Esophagus (tissue), 2 donors: ENCODE results near the gene SLC51B. TPM values are rescaled to one million over a fixed set of nuclear protein-coding genes. Genes with fewer than 3 reads are reported as not detected.
"Not testable (repeated sequence)": the region's sequence is repeated elsewhere in the genome, so short reads cannot be mapped to it uniquely, and the experiment has no call there.

ENCODE experiments used
- H3K27ac ChIP-seq, 2 donors: one replicate each; pipeline ENCODE4 v1.5.1; 2013; ENCODE audit warnings: low read depth in 2 of 2, mild to moderate bottlenecking in 2 of 2, inconsistent platforms in 1 of 2, low read length in 1 of 2, moderate library complexity in 1 of 2
- H3K27me3 ChIP-seq, 2 donors: one replicate each; pipeline ENCODE4 v1.6.1; 2013; ENCODE audit warnings: low read length in 2 of 2, control low read depth in 1 of 2, mild to moderate bottlenecking in 1 of 2; ENCODE audit not compliant: insufficient read depth in 2 of 2, control insufficient read depth in 1 of 2
- H3K36me3 ChIP-seq, 2 donors: one replicate each; pipeline ENCODE4 v1.6.1; 2013; ENCODE audit warnings: low read length in 1 of 2; ENCODE audit not compliant: control insufficient read depth in 2 of 2, insufficient read depth in 2 of 2
- H3K4me1 ChIP-seq, 2 donors: one replicate each; pipeline ENCODE4 v1.6.1; 2013; ENCODE audit warnings: low read length in 1 of 2; ENCODE audit not compliant: control insufficient read depth in 2 of 2, insufficient read depth in 2 of 2
- H3K4me3 ChIP-seq, 2 donors: one replicate each; pipeline ENCODE4 v1.5.1; 2013; ENCODE audit warnings: low read length in 2 of 2, mild to moderate bottlenecking in 2 of 2, low read depth in 1 of 2, moderate library complexity in 1 of 2
- H3K9me3 ChIP-seq, 2 donors: one replicate each; pipeline ENCODE4 v1.6.1; 2013; ENCODE audit warnings: mild to moderate bottlenecking in 2 of 2, low read depth in 1 of 2, low read length in 1 of 2, moderate library complexity in 1 of 2; ENCODE audit not compliant: control insufficient read depth in 2 of 2, insufficient read depth in 1 of 2
- WGBS, 2 donors: extraction: QIAGEN DNeasy Blood & Tissue Kit; methylation state at CpG; one replicate each; pipeline ENCODE4 v1.1.7; 2013; 5-methylcytosine and 5-hydroxymethylcytosine counted together
- polyA plus RNA-seq, 2 donors: library from polyadenylated mRNA; stranded (reverse); fragments of 200-250 nt; gene quantifications; one replicate each; pipeline ENCODE4 v1.2.3, GENCODE V29; 2013
- donor health status: healthy with polysubstance abuse.
- donor health status: Bipolar disorder and iron deficiency.

The SLC51B gene
- polyA plus RNA-seq, 2 donors, result 0.08 to 0.12 TPM

DNA sequence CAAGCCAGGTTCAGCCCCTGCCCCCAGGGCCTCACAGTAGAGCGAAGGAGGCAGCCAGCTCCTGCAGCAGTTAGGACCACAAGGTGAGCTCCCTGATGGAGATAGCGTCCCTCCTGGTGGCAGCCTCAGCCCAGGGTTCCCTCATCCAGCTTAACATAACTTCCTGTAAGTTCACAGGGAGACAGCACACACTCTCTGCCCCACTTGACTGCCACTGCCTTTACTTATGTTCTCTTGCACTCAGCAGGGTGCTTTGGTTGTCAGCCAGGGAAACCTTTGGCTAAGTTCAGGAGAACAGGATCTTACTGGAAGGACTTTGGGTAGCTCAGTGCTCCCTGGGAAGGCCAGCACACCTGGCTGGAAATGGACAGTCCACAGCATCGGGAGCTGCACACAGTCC is 42.2 kb downstream of the SLC51B start:
- no peaks in the 10 kb centered on the region for H3K36me3 ChIP-seq
- H3K27me3 ChIP-seq, result no peaks in the 10 kb centered on the region
- H3K9me3 ChIP-seq, result no peaks in the 10 kb centered on the region
- H3K4me3 ChIP-seq, result no peak overlapping the region
- peak overlapping the region; percentile 76 to 93 for H3K27ac ChIP-seq
- H3K4me1 ChIP-seq, result peaks cover 9 to 29% of the 10 kb centered on the region in 2 donors
- 44 to 70% methylated on average over 3 of the region's 3 CpGs for WGBS, 2 donors

DNA sequence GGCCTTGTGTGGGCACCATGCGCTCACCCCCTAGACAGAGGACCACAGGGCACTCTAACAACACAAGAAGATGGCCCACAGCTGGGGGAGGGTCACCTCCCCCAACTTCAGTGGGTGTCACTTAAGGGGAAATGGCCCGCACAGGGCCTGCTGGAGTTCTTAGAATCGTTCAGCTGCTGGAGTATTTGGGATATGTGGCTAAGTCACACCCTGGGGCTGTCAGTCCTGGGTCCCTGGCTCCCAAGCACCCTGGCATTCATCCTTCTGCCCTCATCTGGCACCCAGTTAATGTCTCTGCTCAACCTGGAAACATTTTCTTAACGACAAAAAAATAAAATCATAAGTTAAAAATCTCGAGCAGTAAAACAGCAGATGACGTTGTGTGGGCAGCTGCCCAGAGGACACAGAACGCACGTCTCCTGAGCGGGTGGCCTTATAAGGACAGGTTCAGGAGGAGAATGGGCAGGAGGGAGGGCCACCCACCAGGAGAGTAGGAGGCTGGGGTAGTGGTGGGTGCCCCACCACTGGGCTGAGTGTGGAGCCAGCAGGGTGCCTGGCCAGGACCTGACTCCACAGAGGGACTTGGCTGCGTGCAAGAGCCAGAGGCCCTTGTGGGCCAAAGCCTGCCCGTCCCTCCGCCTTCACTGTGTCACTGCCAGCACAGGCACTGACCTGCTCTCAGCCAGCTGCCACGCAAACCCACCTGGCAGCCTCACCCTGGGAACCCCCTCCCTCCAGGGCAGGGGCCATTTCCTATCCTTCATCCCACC is 42.9 kb downstream of the SLC51B start:
- no peak overlapping the region for H3K4me3 ChIP-seq
- H3K9me3 ChIP-seq, result no peaks in the 10 kb centered on the region
- H3K36me3 ChIP-seq, result no peaks in the 10 kb centered on the region
- peak overlapping the region; percentile 76 to 93 for H3K27ac ChIP-seq
- 47 to 54% methylated on average over 13 of the region's 13 CpGs for WGBS, 2 donors
- H3K27me3 ChIP-seq, result no peaks in the 10 kb centered on the region
- peaks cover 6 to 27% of the 10 kb centered on the region in 2 donors for H3K4me1 ChIP-seq

DNA sequence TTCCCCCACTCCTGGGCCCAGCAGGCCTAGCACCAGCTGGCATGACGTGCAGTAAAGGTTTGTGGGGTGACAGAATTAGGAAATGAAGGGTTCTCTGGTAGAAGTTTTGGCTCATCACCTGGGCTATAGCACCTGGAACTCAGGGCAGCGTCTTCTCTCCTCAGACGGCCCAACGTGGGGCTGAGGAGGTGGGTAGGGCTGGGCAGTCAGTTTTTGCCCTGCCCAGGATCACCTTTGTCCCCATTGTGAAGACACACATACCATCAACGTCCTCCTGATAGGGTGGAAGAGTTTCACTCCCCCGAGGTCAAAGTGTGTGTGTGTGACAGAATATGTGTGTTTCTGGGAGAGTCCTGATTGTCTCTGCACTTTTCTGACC is 43.4 kb downstream of the SLC51B start:
- Histone ChIP-seq H3K27me3 (no peaks in the 10 kb centered on the region), H3K4me3 (no peak overlapping the region), H3K27ac (peak overlapping the region; percentile 62 to 90), H3K9me3 (no peaks in the 10 kb centered on the region), H3K4me1 (peaks cover 4 to 27% of the 10 kb centered on the region in 2 donors), H3K36me3 (no peaks in the 10 kb centered on the region)
- WGBS, 2 donors, result 34 to 42% methylated on average over 6 of the region's 6 CpGs

DNA sequence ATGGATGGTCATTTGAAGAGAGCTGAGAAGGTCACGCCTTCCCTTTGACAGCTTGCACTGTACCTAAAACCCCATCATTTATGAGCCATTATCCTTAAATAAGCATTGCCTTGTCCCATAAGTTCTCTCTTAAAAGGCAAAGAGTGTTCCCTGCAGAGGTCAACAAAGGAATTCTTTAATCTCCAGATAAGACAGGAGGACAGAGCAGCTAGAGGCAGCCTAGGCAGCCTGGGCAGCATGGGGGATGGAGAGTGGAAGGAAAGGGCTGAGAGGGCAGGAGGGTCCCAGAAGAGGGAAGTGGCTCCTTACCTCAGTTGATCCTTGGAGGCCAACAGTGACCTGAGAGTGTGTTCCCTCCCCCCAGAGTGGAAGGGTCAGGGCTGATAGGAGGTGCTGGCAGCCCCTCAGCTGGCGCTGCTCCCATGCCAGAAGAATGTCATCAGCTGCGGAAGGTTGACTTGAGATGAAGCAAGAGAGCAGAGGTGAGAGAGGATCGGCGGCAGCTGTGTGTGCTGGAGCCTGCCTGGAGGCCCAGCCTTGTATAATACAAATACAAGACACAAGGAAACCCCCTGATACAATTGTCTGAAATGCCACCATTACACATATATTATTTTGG is 44.1 kb downstream of the SLC51B start:
- H3K27ac ChIP-seq, result peak overlapping the region; percentile 62 to 90
- H3K4me1 ChIP-seq, result peaks cover 0 to 30% of the 10 kb centered on the region in 2 donors
- 47 to 50% methylated on average over 5 of the region's 5 CpGs for WGBS, 2 donors

DNA sequence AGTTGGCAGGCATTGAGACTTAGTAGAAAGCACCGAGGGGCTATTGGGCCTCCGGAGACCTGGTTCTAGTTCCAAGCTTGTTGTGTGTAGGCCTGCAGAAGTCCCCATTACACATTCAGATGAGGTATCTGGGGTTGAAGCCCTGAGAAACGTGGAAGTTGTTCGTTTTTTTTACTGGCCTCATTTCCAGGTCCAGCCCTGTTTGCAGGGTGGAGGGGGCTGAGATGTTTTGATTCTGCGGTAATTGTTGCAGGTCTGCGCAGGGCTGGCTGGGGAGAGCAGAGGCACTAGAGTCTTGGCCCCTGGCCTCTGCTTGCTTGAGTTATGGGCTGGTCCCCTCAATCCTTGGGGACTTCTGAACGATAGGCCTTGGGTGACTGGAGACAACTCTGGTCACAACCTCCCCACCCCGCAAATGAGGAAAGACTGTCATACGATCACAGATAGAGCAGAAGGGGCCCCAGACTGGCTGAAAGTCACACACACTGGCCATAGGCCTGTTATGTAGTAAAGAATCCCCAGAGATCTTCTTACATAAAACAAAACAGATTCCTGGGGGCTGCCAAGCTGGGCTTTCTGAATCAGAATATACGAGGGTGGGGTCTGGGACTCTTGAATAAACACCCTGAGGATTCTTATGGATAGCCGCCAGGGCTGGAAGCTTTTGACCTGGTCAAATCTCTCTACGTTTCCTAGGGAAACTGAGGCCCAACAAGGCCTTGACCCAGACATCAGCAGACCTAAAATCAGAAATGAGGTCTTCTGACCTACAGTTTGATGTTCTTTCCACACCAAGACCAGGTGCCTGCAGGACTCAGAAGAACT is 47.0 kb downstream of the SLC51B start:
- Histone ChIP-seq H3K4me1 (peaks cover 4 to 32% of the 10 kb centered on the region in 2 donors), H3K4me3 (no peak overlapping the region), H3K27me3 (no peaks in the 10 kb centered on the region), H3K9me3 (no peaks in the 10 kb centered on the region), H3K27ac (peak overlapping the region in 1 of 2 donors; percentile 24), H3K36me3 (no peaks in the 10 kb centered on the region)
- 66 to 73% methylated on average over 12 of the region's 12 CpGs for WGBS, 2 donors

More for the DNA sequence above, 44.1 kb downstream of the SLC51B start:
- Histone ChIP-seq H3K27me3 (no peaks in the 10 kb centered on the region), H3K4me3 (no peak overlapping the region), H3K9me3 (no peaks in the 10 kb centered on the region), H3K36me3 (no peaks in the 10 kb centered on the region)

DNA sequence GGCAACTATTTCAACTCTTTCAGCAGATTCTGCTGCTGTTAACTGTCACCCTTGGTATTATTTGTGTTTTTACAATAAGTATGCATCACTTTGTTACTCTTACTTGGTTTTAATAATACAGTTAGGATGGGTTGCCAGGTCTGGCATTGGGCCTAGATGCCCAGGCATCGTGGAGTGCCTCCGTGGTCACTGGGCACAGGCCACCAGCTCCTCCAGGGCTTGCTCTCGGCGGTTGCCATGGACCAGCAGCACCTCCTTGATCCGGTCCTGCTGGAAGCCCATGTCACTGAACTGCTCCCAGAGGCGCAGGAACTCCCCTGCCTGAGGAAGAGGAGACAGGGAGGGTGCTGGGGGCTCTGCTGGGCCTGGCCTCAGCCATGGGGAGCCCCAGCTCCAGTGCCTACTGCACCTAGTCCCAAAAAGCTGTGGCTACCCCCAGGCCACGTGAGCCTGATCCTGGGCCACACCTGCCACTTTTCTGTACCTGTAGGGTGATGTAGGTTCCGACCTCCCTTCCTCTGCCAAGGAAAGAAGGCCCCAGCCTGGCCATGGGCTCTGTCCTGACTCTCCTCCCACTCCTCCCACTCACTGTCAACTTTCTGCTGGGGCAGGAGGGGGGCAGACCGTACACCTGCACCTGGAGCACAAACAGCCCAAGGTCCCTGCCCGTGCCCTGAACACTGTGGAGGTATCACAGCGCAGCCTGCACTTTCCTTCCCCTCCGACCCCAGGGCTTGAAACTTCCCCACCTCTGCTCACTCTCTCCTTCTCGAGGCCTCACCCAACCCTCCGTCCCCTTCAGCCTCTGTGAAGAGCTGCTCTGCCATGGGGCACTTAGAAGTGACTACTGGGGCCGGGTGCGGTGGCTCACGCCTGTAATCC is 48.0 kb downstream of the SLC51B start:
- peak overlapping the region in 1 of 2 donors; percentile 63 for H3K27ac ChIP-seq
- peaks cover 4 to 24% of the 10 kb centered on the region in 2 donors for H3K4me1 ChIP-seq
- no peaks in the 10 kb centered on the region for H3K9me3 ChIP-seq
- WGBS, 2 donors, result 85 to 86% methylated on average over 17 of the region's 17 CpGs
- H3K36me3 ChIP-seq, result peaks cover 0 to 7% of the 10 kb centered on the region in 2 donors
- H3K4me3 ChIP-seq, result no peak overlapping the region
- H3K27me3 ChIP-seq, result no peaks in the 10 kb centered on the region

DNA sequence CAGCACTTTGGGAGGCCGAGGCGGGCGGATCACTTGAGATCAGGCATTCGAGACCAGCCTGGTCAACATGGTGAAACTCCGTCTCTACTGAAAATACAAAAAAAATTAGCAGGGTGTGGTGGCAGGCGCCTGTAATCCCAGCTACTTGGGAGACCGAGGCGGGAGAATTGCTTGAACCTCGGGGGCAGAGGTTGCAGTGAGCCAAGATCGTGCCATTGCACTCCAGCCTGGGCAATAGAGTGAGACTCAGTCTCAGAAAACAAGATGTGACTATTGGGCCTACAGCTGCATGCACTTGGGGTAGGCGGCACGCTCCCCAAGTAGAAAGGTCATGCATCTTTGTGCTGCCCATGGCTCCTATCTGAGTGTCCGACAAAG is 48.6 kb downstream of the SLC51B start:
- not testable (repeated sequence) for H3K36me3 ChIP-seq, H3K27me3 ChIP-seq, H3K9me3 ChIP-seq, H3K4me3 ChIP-seq
- 94 to 95% methylated on average over 13 of the region's 13 CpGs for WGBS, 2 donors
- Histone ChIP-seq H3K4me1 (peaks cover 4 to 18% of the 10 kb centered on the region in 2 donors), H3K27ac (peak overlapping the region in 1 of 2 donors; percentile 70)

DNA sequence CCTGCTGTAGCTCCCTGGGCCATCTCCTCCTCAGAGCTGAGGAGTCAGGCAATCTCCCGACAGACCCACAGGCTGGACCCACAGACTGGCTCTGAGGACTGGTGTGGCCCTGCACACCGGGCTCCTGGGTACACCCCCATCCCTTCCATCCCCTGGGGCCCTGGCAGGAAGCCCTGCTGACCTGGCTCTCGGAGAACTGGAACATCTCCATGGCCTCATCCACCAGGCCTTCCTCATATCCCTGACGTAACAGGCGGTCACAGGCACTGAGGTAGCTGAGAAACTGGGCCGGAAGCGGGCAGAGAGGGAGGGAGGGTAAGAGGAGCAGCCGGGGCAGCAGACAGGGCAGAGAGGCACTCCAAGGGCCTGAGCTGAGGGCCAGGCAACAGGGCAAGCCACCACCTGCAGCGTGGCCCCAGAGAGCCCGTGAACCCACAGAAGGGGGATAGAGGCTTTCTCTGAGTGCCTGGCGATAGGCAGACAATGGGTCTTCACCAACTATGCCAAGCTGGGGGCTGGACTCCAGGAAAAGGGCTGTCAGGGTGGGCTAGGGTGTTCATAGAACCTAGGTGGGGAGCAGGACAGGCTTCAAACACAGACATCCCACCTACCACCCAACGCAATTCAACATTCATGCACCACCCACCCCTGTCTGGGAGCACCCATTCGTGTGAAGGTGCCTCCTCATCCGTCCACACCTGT is 49.3 kb downstream of the SLC51B start:
- Histone ChIP-seq H3K4me3 (no peak overlapping the region), H3K4me1 (peaks cover 4 to 16% of the 10 kb centered on the region in 2 donors)
- 73 to 74% methylated on average over 14 of the region's 14 CpGs for WGBS, 2 donors

More for the DNA sequence above, 49.3 kb downstream of the SLC51B start:
- no peaks in the 10 kb centered on the region for H3K9me3 ChIP-seq
- H3K36me3 ChIP-seq, result peaks cover 4 to 13% of the 10 kb centered on the region in 2 donors
- peak overlapping the region; percentile 2 to 70 for H3K27ac ChIP-seq
- no peaks in the 10 kb centered on the region for H3K27me3 ChIP-seq
